NCI-H2107 treated with DMSO at 0.1 percent for 48 hours (cell line): ENCODE results near the gene WFDC1.
A peak's percentile ranks its signal among the peaks of the same experiment; 100 is the strongest.

ENCODE experiments used
- DNase-seq: peaks from one replicate; lab custom pipeline; 2025; ENCODE audit not compliant: unreplicated experiment; lab: John Stamatoyannopoulos, UW

WFDC1 gene

DNA sequence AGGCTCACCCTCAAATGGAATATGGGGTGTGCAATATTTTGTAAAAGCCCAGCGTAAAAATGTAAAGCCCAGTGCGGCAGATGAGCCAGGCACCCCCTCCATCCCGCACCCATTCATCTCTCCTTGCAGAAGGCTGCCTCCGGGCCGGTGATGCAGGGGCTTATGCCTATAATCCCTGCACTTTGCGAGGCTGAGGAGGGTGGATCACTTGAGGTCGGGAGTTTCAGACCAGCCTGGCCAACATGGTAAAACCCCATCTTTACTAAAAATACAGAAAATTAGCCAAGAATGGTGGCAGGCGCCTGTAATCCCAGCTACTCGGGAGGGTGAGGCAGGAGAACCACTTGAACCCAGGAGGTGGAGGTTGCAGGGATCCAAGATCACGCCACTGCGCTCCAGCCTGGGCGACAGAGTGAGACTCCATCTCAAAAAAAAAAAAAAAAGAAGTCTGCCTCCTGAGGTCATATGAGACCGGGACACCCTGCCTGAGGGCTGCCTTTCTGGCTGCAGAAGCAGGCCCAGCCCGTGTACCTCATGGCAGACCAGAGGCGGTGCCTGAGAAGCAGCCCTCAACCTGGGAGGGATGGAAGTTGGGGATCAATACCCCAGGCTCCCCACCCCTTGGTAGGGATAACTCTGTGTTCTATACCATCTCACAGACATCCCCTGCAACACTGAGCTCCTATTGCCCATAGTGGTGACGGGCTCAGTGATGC lies 56.2 kb downstream of the WFDC1 start:
- no peak for DNase-seq

- no peak for DNase-seq
Observed at GRCh38 chr16:84351630-84352029, 57.0 kb downstream of the WFDC1 start.

DNA sequence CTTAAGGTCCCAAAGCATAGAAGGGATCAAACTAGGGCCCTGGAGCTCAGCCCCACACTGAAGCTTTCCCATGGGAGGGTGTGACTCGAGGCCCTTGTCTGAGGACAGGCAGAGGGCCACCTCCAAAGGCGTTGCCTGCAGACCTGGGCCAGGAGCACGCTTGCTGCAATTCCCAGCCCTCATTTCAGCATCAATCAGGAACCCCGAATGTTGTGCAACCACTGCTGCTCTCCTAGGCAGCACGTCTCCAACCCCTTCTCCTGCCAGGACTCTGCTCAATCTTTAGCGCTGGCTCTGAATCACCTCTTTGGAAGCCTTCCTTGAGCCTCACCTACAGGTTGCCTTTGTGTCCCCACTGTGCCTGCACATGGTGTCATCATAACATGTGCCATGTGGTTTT lies 59.6 kb downstream of the WFDC1 start:
- DNase-seq: no peak

GRCh38 chr16:84355149-84355548 lies 60.5 kb downstream of the WFDC1 start:
- no peak for DNase-seq

DNA sequence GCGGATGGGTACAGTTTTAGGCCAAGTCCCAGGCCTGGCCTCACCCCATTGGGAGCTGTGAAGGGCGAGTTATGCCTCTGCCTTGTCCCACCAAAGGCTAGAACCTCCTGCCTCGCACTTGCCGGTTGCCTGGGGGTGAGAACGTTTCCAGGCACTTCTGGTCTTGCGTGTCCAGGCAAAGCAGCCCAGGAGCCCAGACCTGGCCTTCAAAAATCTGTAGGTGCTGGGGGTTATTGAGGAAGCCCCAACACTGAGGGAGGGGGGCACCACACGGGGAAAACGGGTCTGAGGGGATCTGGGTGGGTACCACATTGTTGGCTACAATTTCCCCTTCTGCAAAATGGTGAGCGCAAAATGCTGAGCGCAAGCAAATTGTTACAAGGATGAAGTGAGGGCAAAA lies 61.5 kb downstream of the WFDC1 start:
- no peak for DNase-seq

- no peak for DNase-seq
Observed at GRCh38 chr16:84356591-84357116, 62.0 kb downstream of the WFDC1 start.

GRCh38 chr16:84357191-84357651 lies 62.5 kb downstream of the WFDC1 start:
- DNase-seq: no peak

DNA sequence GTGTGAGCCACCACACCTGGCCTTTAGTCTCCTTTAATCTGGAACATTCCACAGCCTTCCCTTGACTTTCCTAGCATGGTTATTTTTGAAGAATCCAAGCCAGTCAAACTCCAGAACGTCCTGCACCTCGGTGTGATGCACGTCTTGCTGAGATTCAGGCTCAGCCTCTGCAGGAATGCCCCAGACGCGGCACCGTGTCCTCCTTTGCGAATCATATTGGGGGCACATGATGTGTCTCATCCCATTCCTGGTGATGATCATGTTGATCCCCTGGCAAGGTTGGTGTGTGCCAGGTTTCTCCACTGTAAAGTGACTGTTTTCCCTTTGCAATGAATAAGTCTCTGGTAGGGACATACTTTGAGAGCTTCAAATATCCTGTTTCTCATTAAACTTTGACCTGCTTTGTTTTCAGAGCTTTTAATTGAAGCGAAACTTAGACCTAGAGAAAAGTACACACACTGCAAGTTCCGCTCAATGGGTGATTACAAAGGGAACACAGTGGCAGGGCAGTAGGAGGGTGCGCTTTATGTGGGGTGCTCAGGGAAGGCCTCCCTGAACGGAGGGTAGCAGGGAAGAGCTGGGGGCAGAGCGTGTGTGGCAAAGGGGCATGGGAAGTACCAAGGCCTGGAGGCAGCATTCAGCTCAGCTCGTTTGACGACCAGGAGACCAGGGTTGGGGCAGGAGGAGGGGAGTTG lies 64.1 kb downstream of the WFDC1 start:
- no peak for DNase-seq

- DNase-seq: no peak
Observed at GRCh38 chr16:84359326-84359725, 64.6 kb downstream of the WFDC1 start.

GRCh38 chr16:84360170-84360569 lies 65.5 kb downstream of the WFDC1 start:
- no peak for DNase-seq

- no peak for DNase-seq
Observed at GRCh38 chr16:84360748-84361147, 66.1 kb downstream of the WFDC1 start.

- no peak for DNase-seq
Observed at GRCh38 chr16:84361546-84361945, 66.9 kb downstream of the WFDC1 start.

DNA sequence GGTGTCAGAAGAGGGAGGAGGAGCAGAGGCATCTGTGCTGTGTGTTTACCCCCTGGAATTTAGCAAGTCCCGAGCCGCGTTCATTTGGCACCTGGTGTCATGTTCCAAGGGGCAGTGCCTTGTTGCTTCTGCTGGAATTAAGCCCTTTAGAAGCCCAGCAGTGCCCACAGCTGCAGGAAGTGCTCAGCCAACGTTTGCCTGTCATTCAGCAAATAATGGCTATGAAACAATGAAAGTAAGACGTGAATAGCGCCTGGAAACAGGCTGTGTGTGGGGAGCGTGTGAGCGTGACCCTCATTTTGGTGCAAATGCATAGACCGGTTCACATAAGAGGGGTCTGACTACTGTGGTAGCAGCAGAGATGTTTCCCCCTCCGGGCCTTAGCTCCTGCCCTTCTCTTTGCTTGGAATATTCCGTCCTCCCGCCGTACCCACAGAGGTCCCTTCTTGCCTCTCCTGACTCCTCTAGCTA lies 67.8 kb downstream of the WFDC1 start:
- peak; percentile 60 for DNase-seq

- DNase-seq: no peak
Observed at GRCh38 chr16:84366208-84366607, 71.5 kb downstream of the WFDC1 start.

DNA sequence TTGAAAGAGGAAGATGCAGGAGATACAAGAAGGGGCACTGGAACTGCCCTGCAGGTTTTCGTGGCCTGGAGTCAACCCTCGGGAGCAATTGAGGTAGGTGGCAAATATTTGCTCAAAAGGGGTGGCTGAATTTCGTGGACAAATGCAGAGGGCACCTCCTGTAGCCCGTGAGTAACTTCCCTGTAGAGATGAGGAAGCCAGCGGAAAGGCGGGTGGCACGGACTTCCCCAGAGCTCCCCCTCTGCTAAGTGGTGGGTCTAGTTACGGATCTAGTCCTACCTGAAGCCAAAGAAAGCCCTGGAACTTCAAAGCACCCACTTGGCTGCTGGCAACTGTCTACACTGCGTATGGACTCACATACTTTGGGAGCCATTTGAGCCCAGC lies 72.6 kb downstream of the WFDC1 start:
- DNase-seq: no peak

- peak; percentile 22 for DNase-seq
Observed at GRCh38 chr16:84367750-84368307, 73.2 kb downstream of the WFDC1 start.

GRCh38 chr16:84368308-84368996 lies 73.8 kb downstream of the WFDC1 start, which contains the start of gene ATP2C2:
ATP2C2 (plus strand) TSS chr16:84368538; CDS start chr16:84368616, 78 bp downstream.
- DNase-seq: no peak

DNA sequence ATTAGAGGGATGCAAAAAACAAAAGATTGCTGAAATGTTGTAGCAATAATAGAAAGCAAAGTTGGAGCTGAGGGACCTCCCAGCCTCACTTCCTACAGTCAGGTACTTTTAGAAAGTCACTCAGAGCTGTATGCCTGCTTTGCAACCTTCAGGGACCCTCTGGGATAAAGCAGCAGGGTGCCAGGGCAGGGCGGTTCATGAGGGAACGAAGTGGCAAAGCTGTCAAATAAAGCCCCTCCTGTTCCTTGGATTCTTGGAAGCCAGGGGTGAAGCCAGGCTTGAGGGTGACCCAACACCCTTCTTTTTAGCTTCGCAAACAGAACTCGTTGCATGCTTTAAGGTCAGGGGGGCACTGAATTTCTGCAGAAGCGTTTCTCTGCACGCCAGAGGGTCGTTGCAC lies 74.4 kb downstream of the WFDC1 start:
- no peak for DNase-seq

- no peak for DNase-seq
Observed at GRCh38 chr16:84369938-84370627, 75.4 kb downstream of the WFDC1 start.

DNA sequence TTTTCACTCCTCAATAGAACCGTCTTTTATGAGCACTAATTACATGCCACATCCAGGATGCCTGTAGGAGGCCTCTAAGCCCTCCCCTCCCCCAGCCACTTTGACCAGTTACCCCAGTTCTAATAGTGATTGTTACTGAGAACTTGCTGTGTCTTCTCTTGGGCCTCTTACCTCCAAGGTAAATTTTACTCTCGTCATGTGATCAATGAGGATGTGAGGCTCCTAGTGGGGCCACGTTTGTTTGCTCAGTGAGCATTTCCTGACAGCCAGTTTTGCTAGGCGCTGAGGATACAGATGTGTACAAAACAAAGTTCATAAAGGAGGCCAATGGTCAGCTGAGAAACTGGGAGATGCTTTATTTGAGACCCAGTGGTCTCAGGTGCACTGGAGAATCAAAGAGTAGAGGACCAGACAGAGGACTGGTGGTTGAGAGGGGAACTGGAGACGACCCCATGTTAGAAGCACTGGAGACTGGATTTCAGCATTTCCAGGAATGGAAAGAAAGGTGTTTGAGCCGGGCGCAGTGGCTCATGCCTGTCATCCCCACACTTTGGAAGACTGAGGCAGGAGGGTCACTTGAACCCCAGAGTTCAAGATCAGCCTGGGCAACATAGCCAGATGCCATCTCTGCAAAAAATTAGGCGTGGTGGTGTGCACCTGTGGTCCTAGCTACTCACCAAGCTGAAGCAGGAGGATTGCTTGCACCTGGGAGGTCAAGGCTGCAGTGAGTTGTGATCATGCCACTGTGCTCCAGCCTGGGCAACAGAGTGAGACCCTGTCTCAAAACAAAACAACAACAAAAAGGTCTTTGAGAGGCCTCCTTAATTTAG lies 76.3 kb downstream of the WFDC1 start:
- DNase-seq: no peak
